DND-41 (cell line): Measurements from ENCODE around the gene SLFNL1.

Source experiments
- CTCF ChIP-seq: IDR thresholded peaks from 2 replicates; pipeline ENCODE4 v1.5.1; 2012; ENCODE audit warnings: borderline replicate concordance, low read length, moderate library complexity, mild to moderate bottlenecking; ENCODE audit not compliant: poor library complexity, severe bottlenecking; ENCODE audit errors: extremely low read depth
- EZH2 ChIP-seq: IDR thresholded peaks from 3 replicates; pipeline ENCODE4 v1.6.1; 2012; ENCODE audit warnings: borderline replicate concordance, low read depth, mild to moderate bottlenecking, moderate library complexity, low read length, inconsistent platforms; ENCODE audit not compliant: severe bottlenecking

GRCh38 chr1:40980453-40981121 lies 40.9 kb downstream of the SLFNL1 start:
- TF ChIP-seq CTCF (no peak), EZH2 (no peak)
